Peyer's patch (tissue), 4 donors: ENCODE results near the gene PACSIN2.

ENCODE experiments used
- CTCF ChIP-seq, 6 experiments: fragments of 450-650 bp in 4 of 6; fragments of 200-600 bp in 2 of 6; sonication (generic) in 1 of 6; IDR thresholded peaks; one replicate each; pipeline ENCODE4 v1.5.1; 2017 to 2019; ENCODE audit warnings: antibody characterized with exemption in 6 of 6, mild to moderate bottlenecking in 3 of 6, moderate library complexity in 1 of 6
- POLR2A ChIP-seq, 2 donors: fragments of 450-650 bp; IDR thresholded peaks; one replicate each; pipeline ENCODE4 v1.5.1; 2017; ENCODE audit warnings: antibody characterized with exemption in 2 of 2, mild to moderate bottlenecking in 2 of 2, moderate library complexity in 2 of 2

GRCh38 chr22:42933485-42934091 lies 81.4 kb downstream of the PACSIN2 start:
- TF ChIP-seq CTCF (IDR thresholded peaks at IDR 0.05) (no peak), POLR2A (IDR thresholded peaks at IDR 0.05) (no peak)
